GM23338 (cell line): ENCODE results near the gene ASIC5. TPM values are rescaled to one million over a fixed set of nuclear protein-coding genes. Genes with fewer than 3 reads are reported as not detected.

Experiments used
- CREB1 ChIP-seq: fragments of 250-450 bp; sonication (Bioruptor Pico); IDR thresholded peaks from 2 replicates; pipeline ENCODE4 v1.5.0; 2020; ENCODE audit warnings: low read depth, mild to moderate bottlenecking, moderate library complexity
- EZH2phosphoT487 ChIP-seq: fragments of 200-600 bp; sonication (generic); IDR thresholded peaks from one replicate; pipeline ENCODE4 v1.8.1; 2018; ENCODE audit warnings: antibody characterized with exemption; ENCODE audit not compliant: unreplicated experiment
- JUNB ChIP-seq: IDR thresholded peaks from one replicate; pipeline ENCODE4 v1.6.1; 2016; ENCODE audit warnings: antibody characterized with exemption; ENCODE audit not compliant: unreplicated experiment
- NANOG ChIP-seq: IDR thresholded peaks from 2 replicates; pipeline ENCODE4 v1.6.1; 2016; ENCODE audit warnings: antibody characterized with exemption, borderline replicate concordance
- POLR2AphosphoS5 ChIP-seq: IDR thresholded peaks from 2 replicates; pipeline ENCODE4 v1.6.1; 2016; ENCODE audit warnings: antibody characterized with exemption, low read depth
- STAT1 ChIP-seq: IDR thresholded peaks from one replicate; pipeline ENCODE4 v1.6.1; 2016; ENCODE audit warnings: antibody characterized with exemption; ENCODE audit not compliant: unreplicated experiment
- ZNF114 ChIP-seq: fragments of 250-450 bp; sonication (Bioruptor Pico); IDR thresholded peaks from 2 replicates; pipeline ENCODE4 v1.5.0; 2020; ENCODE audit warnings: mild to moderate bottlenecking, moderate library complexity
- polyA plus RNA-seq: library from polyadenylated mRNA; unstranded; fragments of >200 nt; fragmentation: Nextera tagmentation; extraction: Ambion mirVana; gene quantifications from 2 replicates; pipeline ENCODE4 v1.2.1, GENCODE V29; 2016
- total RNA-seq: library from RNA; depleted of rRNA; stranded (reverse); fragments of >200 nt; shearing (Covaris generic); gene quantifications from 2 replicates; pipeline ENCODE4 v1.2.3, GENCODE V29; 2014
- TF ChIP-seq, protein P1 (sequence below): fragments of 250-450 bp; sonication (Bioruptor Pico); IDR thresholded peaks from 2 replicates; pipeline ENCODE4 v1.5.0; 2020; ENCODE audit warnings: mild to moderate bottlenecking, moderate library complexity
- TF ChIP-seq, protein P2 (sequence below): IDR thresholded peaks from one replicate; pipeline ENCODE4 v1.6.1; 2018; ENCODE audit warnings: antibody characterized with exemption; ENCODE audit not compliant: unreplicated experiment

Gene ASIC5
- total and polyA plus RNA-seq, 2 experiments from 2014 or later: not detected

- TF ChIP-seq, protein P1, sequence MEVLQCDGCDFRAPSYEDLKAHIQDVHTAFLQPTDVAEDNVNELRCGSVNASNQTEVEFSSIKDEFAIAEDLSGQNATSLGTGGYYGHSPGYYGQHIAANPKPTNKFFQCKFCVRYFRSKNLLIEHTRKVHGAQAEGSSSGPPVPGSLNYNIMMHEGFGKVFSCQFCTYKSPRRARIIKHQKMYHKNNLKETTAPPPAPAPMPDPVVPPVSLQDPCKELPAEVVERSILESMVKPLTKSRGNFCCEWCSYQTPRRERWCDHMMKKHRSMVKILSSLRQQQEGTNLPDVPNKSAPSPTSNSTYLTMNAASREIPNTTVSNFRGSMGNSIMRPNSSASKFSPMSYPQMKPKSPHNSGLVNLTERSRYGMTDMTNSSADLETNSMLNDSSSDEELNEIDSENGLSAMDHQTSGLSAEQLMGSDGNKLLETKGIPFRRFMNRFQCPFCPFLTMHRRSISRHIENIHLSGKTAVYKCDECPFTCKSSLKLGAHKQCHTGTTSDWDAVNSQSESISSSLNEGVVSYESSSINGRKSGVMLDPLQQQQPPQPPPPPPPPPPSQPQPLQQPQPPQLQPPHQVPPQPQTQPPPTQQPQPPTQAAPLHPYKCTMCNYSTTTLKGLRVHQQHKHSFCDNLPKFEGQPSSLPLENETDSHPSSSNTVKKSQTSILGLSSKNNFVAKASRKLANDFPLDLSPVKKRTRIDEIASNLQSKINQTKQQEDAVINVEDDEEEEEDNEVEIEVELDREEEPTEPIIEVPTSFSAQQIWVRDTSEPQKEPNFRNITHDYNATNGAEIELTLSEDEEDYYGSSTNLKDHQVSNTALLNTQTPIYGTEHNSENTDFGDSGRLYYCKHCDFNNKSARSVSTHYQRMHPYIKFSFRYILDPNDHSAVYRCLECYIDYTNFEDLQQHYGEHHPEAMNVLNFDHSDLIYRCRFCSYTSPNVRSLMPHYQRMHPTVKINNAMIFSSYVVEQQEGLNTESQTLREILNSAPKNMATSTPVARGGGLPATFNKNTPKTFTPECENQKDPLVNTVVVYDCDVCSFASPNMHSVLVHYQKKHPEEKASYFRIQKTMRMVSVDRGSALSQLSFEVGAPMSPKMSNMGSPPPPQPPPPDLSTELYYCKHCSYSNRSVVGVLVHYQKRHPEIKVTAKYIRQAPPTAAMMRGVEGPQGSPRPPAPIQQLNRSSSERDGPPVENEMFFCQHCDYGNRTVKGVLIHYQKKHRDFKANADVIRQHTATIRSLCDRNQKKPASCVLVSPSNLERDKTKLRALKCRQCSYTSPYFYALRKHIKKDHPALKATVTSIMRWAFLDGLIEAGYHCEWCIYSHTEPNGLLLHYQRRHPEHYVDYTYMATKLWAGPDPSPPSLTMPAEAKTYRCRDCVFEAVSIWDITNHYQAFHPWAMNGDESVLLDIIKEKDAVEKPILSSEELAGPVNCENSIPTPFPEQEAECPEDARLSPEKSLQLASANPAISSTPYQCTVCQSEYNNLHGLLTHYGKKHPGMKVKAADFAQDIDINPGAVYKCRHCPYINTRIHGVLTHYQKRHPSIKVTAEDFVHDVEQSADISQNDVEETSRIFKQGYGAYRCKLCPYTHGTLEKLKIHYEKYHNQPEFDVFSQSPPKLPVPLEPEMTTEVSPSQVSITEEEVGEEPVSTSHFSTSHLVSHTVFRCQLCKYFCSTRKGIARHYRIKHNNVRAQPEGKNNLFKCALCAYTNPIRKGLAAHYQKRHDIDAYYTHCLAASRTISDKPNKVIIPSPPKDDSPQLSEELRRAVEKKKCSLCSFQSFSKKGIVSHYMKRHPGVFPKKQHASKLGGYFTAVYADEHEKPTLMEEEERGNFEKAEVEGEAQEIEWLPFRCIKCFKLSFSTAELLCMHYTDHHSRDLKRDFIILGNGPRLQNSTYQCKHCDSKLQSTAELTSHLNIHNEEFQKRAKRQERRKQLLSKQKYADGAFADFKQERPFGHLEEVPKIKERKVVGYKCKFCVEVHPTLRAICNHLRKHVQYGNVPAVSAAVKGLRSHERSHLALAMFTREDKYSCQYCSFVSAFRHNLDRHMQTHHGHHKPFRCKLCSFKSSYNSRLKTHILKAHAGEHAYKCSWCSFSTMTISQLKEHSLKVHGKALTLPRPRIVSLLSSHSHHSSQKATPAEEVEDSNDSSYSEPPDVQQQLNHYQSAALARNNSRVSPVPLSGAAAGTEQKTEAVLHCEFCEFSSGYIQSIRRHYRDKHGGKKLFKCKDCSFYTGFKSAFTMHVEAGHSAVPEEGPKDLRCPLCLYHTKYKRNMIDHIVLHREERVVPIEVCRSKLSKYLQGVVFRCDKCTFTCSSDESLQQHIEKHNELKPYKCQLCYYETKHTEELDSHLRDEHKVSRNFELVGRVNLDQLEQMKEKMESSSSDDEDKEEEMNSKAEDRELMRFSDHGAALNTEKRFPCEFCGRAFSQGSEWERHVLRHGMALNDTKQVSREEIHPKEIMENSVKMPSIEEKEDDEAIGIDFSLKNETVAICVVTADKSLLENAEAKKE: no peak
- TF ChIP-seq, protein P2, sequence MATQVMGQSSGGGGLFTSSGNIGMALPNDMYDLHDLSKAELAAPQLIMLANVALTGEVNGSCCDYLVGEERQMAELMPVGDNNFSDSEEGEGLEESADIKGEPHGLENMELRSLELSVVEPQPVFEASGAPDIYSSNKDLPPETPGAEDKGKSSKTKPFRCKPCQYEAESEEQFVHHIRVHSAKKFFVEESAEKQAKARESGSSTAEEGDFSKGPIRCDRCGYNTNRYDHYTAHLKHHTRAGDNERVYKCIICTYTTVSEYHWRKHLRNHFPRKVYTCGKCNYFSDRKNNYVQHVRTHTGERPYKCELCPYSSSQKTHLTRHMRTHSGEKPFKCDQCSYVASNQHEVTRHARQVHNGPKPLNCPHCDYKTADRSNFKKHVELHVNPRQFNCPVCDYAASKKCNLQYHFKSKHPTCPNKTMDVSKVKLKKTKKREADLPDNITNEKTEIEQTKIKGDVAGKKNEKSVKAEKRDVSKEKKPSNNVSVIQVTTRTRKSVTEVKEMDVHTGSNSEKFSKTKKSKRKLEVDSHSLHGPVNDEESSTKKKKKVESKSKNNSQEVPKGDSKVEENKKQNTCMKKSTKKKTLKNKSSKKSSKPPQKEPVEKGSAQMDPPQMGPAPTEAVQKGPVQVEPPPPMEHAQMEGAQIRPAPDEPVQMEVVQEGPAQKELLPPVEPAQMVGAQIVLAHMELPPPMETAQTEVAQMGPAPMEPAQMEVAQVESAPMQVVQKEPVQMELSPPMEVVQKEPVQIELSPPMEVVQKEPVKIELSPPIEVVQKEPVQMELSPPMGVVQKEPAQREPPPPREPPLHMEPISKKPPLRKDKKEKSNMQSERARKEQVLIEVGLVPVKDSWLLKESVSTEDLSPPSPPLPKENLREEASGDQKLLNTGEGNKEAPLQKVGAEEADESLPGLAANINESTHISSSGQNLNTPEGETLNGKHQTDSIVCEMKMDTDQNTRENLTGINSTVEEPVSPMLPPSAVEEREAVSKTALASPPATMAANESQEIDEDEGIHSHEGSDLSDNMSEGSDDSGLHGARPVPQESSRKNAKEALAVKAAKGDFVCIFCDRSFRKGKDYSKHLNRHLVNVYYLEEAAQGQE: no peak
- TF ChIP-seq POLR2AphosphoS5: no peak
- no peak for TF ChIP-seq CREB1 (CRISPR knock-in tag)
- no peak for TF ChIP-seq STAT1
- no peak for TF ChIP-seq EZH2phosphoT487
- no peak for TF ChIP-seq NANOG
- TF ChIP-seq JUNB: no peak
- no peak for TF ChIP-seq ZNF114
Measured at GRCh38 chr4:155822572-155822971, 43.5 kb downstream of the ASIC5 start (continued).
